ENCODE data around the gene KMO.

The KMO gene

DNA sequence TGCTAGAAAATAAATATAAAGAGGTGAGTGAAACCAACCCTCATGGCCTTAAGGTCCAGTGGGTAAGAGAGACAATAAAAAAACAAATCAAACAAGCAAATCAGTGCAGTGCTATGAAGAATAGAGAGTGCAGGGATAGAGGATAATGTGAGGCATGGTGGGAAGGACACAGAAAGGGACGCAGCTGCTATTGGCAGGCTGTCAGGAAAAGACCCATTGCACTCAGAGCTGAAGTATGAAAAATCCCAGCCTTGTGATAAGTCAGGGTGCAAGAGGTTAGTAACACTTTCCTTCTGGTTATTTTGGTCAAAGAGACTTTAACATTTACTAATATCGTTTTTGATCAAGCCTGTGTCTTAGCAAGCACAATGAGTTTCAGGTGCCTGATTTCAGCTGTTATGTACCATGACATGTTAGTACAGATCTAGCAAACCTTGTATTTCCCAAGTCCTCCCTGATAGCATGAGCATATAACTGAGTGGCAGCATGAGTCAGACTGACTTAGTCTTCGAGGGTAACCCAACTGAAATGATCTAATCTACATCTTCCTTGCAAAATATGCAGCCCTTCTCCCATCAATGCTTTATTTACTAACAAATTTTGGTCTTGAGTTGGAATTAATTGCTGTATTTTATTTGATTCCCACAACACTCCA is 76.3 kb downstream of the KMO start:
- no peak overlapping the region; a peak in 1 of 22 replicates for H3K27ac ChIP-seq
- no peak overlapping the region for H3K4me2 ChIP-seq
- no peak overlapping the region for H3K9ac ChIP-seq
- H3K4me1 ChIP-seq, result peaks cover 0 to 54% (median 27%) of the 10 kb centered on the region in 10 experiments; a peak in 17 of 20 replicates
- H3K36me3 ChIP-seq, result peaks cover 0 to 36% (median 14%) of the 10 kb centered on the region in 11 experiments; a peak in 16 of 22 replicates
- no peak overlapping the region for H3K4me3 ChIP-seq
- H3K27me3 ChIP-seq, result no peaks in the 10 kb centered on the region
- no peaks in the 10 kb centered on the region for H3K9me3 ChIP-seq (replicated peaks in 1 of 11)
- TF ChIP-seq Cebpa-rat (IDR thresholded peaks at IDR 0.05), result no peak
- H4K20me1 ChIP-seq, result peaks cover 0 to 11% (median 0%) of the 10 kb centered on the region in 11 experiments; a peak in 1 of 22 replicates

DNA sequence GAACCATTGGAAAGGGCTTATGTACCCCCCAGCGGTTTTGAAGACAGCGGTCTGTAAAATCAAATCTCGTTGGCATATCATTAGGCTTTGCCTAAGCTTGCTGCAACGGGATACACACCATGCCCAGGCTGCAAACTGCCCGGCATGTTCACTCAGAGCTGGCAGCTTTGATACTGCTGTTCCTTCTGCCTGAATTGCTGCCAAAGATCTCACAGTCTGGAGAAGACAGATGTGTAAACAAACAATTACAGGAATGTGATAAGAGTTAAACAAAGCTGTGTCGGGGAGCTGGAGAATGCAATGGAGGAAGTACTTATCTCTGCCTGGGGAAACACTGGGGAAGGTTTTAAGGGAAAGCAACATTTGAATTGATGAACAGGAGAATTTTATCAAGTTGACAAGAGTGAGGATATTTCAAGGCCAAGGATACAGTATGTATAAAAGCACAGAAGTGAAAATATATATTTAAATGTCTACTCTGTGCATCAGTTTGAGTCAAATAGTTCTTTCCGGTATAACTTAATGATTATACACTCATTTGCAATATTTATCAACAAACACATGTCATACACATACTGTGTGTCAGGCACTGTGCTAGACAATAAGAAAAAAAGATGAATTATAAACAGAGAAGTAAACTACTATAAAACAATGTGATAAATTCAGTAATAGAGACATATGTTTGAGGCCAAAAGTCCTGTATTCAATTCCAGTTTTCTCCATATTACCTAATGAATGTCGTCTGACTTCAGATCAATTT is 78.1 kb downstream of the KMO start:
- H3K27me3 ChIP-seq, result no peaks in the 10 kb centered on the region
- peaks cover 0 to 19% (median 0%) of the 10 kb centered on the region in 11 experiments; a peak in 8 of 22 replicates for H3K36me3 ChIP-seq
- no peaks in the 10 kb centered on the region for H3K9me3 ChIP-seq (replicated peaks in 1 of 11)
- no peak overlapping the region for H3K4me2 ChIP-seq
- H3K27ac ChIP-seq, result no peak overlapping the region
- peaks cover 0 to 11% (median 0%) of the 10 kb centered on the region in 11 experiments; a peak in 1 of 22 replicates for H4K20me1 ChIP-seq
- no peak overlapping the region for H3K9ac ChIP-seq
- no peak for TF ChIP-seq Cebpa-rat (IDR thresholded peaks at IDR 0.05)
- H3K4me3 ChIP-seq, result no peak overlapping the region
- H3K4me1 ChIP-seq, result peaks cover 0 to 44% (median 24%) of the 10 kb centered on the region in 10 experiments; a peak in 17 of 20 replicates

DNA sequence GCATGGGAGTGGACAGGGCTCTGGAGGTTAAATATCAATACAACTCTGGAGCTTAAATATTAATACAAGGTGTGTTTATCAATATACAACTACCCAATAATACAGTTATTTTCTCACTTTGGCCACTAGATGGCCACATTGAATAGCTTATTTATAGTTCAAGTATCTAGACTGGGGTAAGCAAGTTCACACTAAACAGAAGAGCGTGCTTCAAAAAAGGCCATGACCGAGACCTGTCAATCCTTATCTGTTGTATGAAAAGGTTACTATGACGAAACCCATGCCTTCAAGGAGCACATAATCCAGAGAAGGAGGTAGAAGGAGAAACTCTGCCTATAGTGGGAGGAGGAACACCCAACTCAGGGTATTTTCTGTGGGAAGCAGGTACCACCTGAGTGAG is 78.9 kb downstream of the KMO start:
- no peaks in the 10 kb centered on the region for H3K9me3 ChIP-seq (replicated peaks in 1 of 11)
- no peak for TF ChIP-seq Cebpa-rat (IDR thresholded peaks at IDR 0.05)
- peaks cover 0 to 18% (median 0%) of the 10 kb centered on the region in 11 experiments; a peak in 8 of 22 replicates for H3K36me3 ChIP-seq
- H3K4me2 ChIP-seq, result peak overlapping the region in 6 of 11 experiments; percentile 6 to 67 (median 58); a peak in 8 of 22 replicates
- no peak overlapping the region for H3K9ac ChIP-seq
- H3K27me3 ChIP-seq, result no peaks in the 10 kb centered on the region
- H3K27ac ChIP-seq, result peak overlapping the region in 1 of 11 experiments; percentile 53; a peak in 3 of 22 replicates
- peaks cover 0 to 40% (median 24%) of the 10 kb centered on the region in 10 experiments; a peak in 17 of 20 replicates for H3K4me1 ChIP-seq
- peaks cover 0 to 11% (median 0%) of the 10 kb centered on the region in 11 experiments; a peak in 1 of 22 replicates for H4K20me1 ChIP-seq
- H3K4me3 ChIP-seq, result no peak overlapping the region

DNA sequence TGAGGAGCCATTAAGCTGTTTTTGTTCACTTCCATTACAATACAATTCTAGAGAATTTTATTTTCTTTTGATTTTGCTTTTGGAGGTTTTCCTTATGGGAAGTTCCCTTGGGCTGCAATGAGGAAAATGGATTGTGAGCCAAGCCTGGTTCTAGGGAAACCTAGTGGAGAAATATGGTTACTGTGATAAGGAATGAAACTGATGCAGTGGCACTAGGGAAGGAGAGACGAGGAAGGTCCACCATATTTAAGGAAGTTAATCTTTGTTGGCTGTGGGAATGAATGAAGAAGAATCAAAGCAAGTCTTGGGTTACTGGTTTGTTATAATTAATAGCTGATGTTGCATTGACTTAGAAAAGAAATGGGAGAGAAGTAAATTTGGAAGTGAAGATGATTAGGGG is 79.6 kb downstream of the KMO start:
- TF ChIP-seq Cebpa-rat (IDR thresholded peaks at IDR 0.05), result no peak
- Histone ChIP-seq H3K4me3 (no peak overlapping the region), H3K36me3 (peaks cover 0 to 20% (median 0%) of the 10 kb centered on the region in 11 experiments; a peak in 7 of 22 replicates), H3K4me1 (peaks cover 0 to 40% (median 24%) of the 10 kb centered on the region in 10 experiments; a peak in 17 of 20 replicates), H3K9ac (no peak overlapping the region), H3K27me3 (no peaks in the 10 kb centered on the region), H3K4me2 (peak overlapping the region in 6 of 11 experiments; percentile 47 to 67 (median 58); a peak in 11 of 22 replicates), H3K9me3 (replicated peaks in 1 of 11) (no peaks in the 10 kb centered on the region), H3K27ac (peak overlapping the region in 3 of 11 experiments; percentile 10 to 55 (median 53); a peak in 6 of 22 replicates), H4K20me1 (peaks cover 0 to 11% (median 0%) of the 10 kb centered on the region in 11 experiments; a peak in 1 of 22 replicates)

DNA sequence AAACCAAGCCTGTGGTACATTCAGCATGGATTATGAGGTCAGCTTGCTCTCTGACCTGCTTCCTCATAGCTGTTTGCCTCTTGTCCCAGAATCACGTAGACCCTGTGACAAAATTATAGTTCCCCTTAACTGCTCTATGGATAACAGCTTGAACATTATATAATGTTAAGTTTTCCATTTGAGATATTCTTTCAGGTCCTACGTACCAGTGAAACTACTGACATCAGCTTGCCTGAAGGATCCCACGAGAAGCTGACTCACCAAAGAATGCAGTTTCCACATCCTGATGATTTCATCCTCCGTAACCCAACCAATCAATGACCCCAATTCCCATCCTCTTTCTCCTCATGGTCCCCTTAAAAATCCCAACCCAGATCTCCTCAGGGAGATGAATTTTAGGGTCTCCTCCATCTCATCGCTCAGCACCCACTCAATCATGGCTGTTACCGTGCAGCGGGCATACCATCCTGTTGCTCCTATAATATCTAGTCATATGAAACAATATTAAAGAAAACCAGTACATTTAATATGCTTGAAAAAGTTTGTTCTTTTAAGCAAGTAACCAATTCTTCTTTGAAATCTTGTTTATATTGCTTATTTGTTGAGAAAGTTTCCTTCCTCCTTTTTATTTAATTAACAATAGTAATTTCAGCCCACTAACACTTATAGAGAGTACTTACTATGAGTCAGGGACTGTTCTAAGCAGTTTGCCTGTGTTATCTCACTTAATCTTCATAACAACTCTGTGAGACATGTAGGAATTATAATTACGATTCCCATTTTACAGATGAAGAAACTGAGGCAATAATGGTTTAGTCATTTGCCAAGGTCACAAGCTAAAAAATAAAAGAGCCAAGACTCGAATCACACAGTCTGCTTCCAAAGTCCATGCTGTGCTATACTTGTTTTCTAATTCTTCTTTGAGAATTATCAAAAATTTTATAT is 80.6 kb downstream of the KMO start:
- no peak for TF ChIP-seq Cebpa-rat (IDR thresholded peaks at IDR 0.05)
- Histone ChIP-seq H3K4me3 (no peak overlapping the region), H3K4me1 (peaks cover 0 to 40% (median 21%) of the 10 kb centered on the region in 10 experiments; a peak in 16 of 20 replicates), H3K9me3 (replicated peaks in 1 of 11) (no peaks in the 10 kb centered on the region), H3K27ac (peak overlapping the region in 6 of 11 experiments; percentile 10 to 55 (median 38); a peak in 8 of 22 replicates), H4K20me1 (peaks cover 0 to 11% (median 0%) of the 10 kb centered on the region in 11 experiments; a peak in 1 of 22 replicates), H3K4me2 (peak overlapping the region in 9 of 11 experiments; percentile 14 to 67 (median 51); a peak in 17 of 22 replicates), H3K9ac (no peak overlapping the region), H3K27me3 (no peaks in the 10 kb centered on the region), H3K36me3 (peaks cover 0 to 21% (median 0%) of the 10 kb centered on the region in 11 experiments; a peak in 7 of 22 replicates)

DNA sequence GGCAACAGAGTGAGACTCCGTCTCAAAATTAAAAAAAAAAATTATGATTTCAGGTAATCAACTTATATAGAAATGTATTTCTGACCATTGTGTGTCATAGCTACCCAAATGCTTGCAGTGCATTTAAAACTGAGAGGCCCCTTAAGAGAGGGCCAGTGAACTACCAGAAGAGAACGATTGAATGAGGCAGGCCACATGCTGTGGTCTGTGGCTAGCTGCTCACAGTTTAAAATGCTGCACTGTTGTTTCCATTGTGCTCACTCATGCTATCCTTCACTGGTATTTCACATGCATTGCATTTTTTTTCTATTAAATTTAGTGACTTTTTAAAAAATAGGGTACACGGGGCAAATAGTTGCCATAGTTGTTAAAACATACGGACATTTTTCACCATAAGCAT is 82.0 kb downstream of the KMO start:
- H3K27ac ChIP-seq, result no peak overlapping the region
- peaks cover 0 to 30% (median 21%) of the 10 kb centered on the region in 10 experiments; a peak in 16 of 20 replicates for H3K4me1 ChIP-seq
- H4K20me1 ChIP-seq, result peaks cover 0 to 5% (median 0%) of the 10 kb centered on the region in 11 experiments; a peak in 1 of 22 replicates
- H3K9me3 ChIP-seq (replicated peaks in 1 of 11), result no peaks in the 10 kb centered on the region
- no peak for TF ChIP-seq Cebpa-rat (IDR thresholded peaks at IDR 0.05)
- no peaks in the 10 kb centered on the region for H3K27me3 ChIP-seq
- H3K36me3 ChIP-seq, result peaks cover 0 to 31% (median 4%) of the 10 kb centered on the region in 11 experiments; a peak in 9 of 22 replicates
- no peak overlapping the region for H3K4me2 ChIP-seq
- H3K4me3 ChIP-seq, result no peak overlapping the region
- H3K9ac ChIP-seq, result no peak overlapping the region

DNA sequence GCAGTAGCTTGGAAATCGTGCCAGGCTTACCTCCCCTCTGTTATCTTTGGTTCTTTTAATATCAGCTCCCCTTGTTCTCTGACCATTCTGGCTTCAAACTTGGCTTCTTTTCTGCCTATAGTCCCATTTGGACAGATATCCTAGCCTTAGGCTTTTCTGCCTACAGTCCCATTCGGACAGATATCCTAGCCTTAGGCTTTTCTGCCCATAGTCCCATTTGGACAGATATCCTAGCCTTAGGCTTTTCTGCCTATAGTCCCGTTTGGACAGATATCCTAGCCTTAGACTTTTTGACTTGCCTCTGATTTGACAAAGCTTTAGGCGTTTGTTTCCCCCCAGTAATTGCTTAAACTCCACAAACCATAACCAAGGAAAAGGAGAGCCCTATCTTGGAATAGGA is 82.4 kb downstream of the KMO start:
- H3K27me3 ChIP-seq, result no peaks in the 10 kb centered on the region
- no peak overlapping the region for H3K4me2 ChIP-seq

More for the DNA sequence above, 82.4 kb downstream of the KMO start:
- peaks cover 0 to 1% (median 0%) of the 10 kb centered on the region in 11 experiments; a peak in 1 of 22 replicates for H4K20me1 ChIP-seq
- peaks cover 0 to 31% (median 4%) of the 10 kb centered on the region in 11 experiments; a peak in 10 of 22 replicates for H3K36me3 ChIP-seq
- H3K4me3 ChIP-seq, result no peak overlapping the region
- H3K9me3 ChIP-seq (replicated peaks in 1 of 11), result no peaks in the 10 kb centered on the region
- H3K27ac ChIP-seq, result no peak overlapping the region
- H3K4me1 ChIP-seq, result peaks cover 0 to 30% (median 21%) of the 10 kb centered on the region in 10 experiments; a peak in 16 of 20 replicates
- TF ChIP-seq Cebpa-rat (IDR thresholded peaks at IDR 0.05), result no peak
- no peak overlapping the region for H3K9ac ChIP-seq
